HL-60 (cell line): Measurements from ENCODE around the gene BCL2L15.
A peak's percentile ranks its signal among the peaks of the same experiment; 100 is the strongest.

Experiments
- DNase-seq, 2 experiments: peaks; one replicate each; pipeline ENCODE4 v3.0.0-alpha.2; 2010 to 2020; ENCODE audit warnings: low read depth in 1 of 2, low spot score in 1 of 2
- H3K27ac ChIP-seq: fragments of 250-450 bp; sonication (Bioruptor Pico); replicated peaks from 2 replicates; pipeline ENCODE4 v1.5.1; 2020; ENCODE audit warnings: mild to moderate bottlenecking, moderate library complexity
- H3K27me3 ChIP-seq: fragments of 250-450 bp; sonication (Bioruptor Pico); 2 replicates; pipeline ENCODE4 v1.5.1; 2021; ENCODE audit warnings: mild to moderate bottlenecking, moderate library complexity; ENCODE audit not compliant: insufficient read depth, poor library complexity, severe bottlenecking
- H3K4me3 ChIP-seq: replicated peaks from 2 replicates; pipeline ENCODE4 v1.5.1; 2011; ENCODE audit warnings: mild to moderate bottlenecking, control low read depth, low read length; ENCODE audit not compliant: insufficient read depth
- GABPA ChIP-seq: IDR thresholded peaks from 2 replicates; pipeline ENCODE4 v1.6.1; 2012; ENCODE audit warnings: low read depth
- POLR2AphosphoS5 ChIP-seq: IDR thresholded peaks from 2 replicates; pipeline ENCODE4 v1.6.1; 2012; ENCODE audit warnings: low read depth
- SPI1 ChIP-seq: IDR thresholded peaks from 2 replicates; pipeline ENCODE4 v1.6.1; 2012; ENCODE audit warnings: low read depth, mild to moderate bottlenecking, borderline replicate concordance
- TF ChIP-seq, protein P1 (sequence below): IDR thresholded peaks from 2 replicates; pipeline ENCODE4 v1.6.1; 2012; ENCODE audit warnings: low read depth; ENCODE audit not compliant: insufficient replicate concordance
- TF ChIP-seq, protein P2 (sequence below): IDR thresholded peaks from one replicate; pipeline ENCODE4 v1.5.1; 2011; ENCODE audit warnings: low read length, control low read depth, inconsistent platforms; ENCODE audit not compliant: insufficient read depth

BCL2L15 gene

DNA sequence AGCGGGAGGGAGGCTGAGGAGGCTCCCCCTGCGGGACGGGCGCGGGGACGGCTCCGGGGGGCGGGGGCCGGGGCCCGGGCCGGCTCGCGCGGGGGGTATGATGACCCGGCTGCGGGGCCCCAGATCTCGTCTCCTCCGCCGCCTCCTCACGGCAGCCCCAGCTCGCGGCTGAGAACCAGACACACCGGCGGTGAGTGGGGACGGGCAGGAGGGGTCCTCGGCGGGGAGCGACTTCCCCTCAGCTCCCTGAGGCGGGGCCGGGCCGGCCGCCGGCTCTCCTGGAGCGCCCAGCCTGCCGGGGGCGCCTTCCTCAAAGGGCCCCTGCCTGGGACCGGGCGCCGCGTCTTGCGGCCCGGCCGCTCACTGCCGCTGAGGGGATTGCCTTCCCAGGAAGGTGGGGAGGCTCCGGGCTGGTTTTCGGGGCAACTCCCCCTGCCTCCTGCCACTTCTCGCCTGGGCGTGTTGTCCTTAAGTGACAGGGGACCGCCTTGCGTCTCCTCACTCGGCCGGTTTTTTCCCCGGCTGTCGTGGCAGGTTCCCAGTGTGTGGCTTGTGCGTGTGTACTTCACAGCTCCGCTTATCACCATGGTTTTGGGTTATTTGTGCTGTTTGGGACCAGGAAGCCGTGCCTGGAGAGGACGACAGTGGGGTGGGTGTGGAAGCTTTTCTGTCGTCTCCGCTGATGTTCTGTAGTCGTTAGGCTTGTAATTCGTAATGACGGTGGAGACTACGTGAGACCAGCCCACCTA lies 42.5 kb upstream of the BCL2L15 start:
- peak in 1 of 2 experiments; percentile 43 for DNase-seq

DNA sequence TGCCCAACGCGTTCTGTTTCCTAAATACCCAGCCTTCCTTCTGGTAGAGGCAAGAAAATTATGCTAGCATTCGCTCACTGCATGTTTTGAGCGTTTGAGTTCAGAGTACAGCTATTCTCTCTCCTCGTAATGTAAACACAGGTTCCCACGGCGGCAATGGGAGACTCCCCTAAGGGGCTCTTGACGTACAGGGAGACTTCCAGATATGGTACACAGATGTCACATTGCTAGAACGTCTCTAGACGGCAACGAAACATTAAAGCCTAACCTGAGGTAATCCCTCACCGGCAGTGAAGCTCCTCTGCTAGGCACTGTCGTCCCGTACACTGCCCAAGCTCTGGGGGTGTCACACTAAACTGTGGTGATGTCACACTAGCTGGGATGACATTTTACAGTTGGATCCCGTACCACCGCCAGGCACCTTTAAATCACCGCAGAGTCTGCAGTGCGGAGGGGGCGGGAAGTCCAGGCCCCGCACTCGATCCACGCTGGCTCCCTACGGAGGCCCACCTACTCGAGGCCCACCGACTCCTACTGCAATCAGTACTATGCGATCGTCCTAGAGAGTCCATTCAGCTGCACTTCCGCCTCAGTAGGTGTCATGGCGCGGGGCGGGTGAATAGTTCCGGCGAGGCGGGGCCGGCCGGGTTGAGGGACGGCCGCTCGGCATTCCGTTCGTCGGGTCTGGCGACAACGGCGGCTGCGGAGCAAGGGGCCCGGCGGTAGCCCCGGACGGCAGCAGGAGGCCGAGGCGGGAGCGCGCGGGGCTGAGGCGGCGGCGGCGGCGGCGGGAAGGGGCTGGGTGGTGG lies 41.8 kb upstream of the BCL2L15 start, which contains the start of gene HIPK1:
HIPK1 (plus strand) TSS at position 384 of the 809 bp plus-strand sequence.
- peak within 1 kb of the TSS; percentile 77 for H3K4me3 ChIP-seq
- peak; percentile 66 to 92 for DNase-seq
- TF ChIP-seq, protein P1, sequence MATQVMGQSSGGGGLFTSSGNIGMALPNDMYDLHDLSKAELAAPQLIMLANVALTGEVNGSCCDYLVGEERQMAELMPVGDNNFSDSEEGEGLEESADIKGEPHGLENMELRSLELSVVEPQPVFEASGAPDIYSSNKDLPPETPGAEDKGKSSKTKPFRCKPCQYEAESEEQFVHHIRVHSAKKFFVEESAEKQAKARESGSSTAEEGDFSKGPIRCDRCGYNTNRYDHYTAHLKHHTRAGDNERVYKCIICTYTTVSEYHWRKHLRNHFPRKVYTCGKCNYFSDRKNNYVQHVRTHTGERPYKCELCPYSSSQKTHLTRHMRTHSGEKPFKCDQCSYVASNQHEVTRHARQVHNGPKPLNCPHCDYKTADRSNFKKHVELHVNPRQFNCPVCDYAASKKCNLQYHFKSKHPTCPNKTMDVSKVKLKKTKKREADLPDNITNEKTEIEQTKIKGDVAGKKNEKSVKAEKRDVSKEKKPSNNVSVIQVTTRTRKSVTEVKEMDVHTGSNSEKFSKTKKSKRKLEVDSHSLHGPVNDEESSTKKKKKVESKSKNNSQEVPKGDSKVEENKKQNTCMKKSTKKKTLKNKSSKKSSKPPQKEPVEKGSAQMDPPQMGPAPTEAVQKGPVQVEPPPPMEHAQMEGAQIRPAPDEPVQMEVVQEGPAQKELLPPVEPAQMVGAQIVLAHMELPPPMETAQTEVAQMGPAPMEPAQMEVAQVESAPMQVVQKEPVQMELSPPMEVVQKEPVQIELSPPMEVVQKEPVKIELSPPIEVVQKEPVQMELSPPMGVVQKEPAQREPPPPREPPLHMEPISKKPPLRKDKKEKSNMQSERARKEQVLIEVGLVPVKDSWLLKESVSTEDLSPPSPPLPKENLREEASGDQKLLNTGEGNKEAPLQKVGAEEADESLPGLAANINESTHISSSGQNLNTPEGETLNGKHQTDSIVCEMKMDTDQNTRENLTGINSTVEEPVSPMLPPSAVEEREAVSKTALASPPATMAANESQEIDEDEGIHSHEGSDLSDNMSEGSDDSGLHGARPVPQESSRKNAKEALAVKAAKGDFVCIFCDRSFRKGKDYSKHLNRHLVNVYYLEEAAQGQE: peak; percentile 23
- TF ChIP-seq POLR2AphosphoS5: peak; percentile 83
- peak; percentile 66 for TF ChIP-seq GABPA
- peak; percentile 69; the same call in 1 of the 2 replicates for TF ChIP-seq SPI1
- TF ChIP-seq, protein P2, sequence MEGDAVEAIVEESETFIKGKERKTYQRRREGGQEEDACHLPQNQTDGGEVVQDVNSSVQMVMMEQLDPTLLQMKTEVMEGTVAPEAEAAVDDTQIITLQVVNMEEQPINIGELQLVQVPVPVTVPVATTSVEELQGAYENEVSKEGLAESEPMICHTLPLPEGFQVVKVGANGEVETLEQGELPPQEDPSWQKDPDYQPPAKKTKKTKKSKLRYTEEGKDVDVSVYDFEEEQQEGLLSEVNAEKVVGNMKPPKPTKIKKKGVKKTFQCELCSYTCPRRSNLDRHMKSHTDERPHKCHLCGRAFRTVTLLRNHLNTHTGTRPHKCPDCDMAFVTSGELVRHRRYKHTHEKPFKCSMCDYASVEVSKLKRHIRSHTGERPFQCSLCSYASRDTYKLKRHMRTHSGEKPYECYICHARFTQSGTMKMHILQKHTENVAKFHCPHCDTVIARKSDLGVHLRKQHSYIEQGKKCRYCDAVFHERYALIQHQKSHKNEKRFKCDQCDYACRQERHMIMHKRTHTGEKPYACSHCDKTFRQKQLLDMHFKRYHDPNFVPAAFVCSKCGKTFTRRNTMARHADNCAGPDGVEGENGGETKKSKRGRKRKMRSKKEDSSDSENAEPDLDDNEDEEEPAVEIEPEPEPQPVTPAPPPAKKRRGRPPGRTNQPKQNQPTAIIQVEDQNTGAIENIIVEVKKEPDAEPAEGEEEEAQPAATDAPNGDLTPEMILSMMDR: no peak

More for the DNA sequence above, 42.5 kb upstream of the BCL2L15 start:
- TF ChIP-seq, protein P1: no peak
- TF ChIP-seq, protein P2: no peak
- TF ChIP-seq SPI1 (no peak; the same call in 1 of the 2 replicates), GABPA (no peak), POLR2AphosphoS5 (peak; percentile 73; the same call in 1 of the 2 replicates)
- Histone ChIP-seq H3K27ac (peak overlapping the region; percentile 99), H3K27me3 (no peaks in the 10 kb centered on the region), H3K4me3 (peak overlapping the region; percentile 77)

DNA sequence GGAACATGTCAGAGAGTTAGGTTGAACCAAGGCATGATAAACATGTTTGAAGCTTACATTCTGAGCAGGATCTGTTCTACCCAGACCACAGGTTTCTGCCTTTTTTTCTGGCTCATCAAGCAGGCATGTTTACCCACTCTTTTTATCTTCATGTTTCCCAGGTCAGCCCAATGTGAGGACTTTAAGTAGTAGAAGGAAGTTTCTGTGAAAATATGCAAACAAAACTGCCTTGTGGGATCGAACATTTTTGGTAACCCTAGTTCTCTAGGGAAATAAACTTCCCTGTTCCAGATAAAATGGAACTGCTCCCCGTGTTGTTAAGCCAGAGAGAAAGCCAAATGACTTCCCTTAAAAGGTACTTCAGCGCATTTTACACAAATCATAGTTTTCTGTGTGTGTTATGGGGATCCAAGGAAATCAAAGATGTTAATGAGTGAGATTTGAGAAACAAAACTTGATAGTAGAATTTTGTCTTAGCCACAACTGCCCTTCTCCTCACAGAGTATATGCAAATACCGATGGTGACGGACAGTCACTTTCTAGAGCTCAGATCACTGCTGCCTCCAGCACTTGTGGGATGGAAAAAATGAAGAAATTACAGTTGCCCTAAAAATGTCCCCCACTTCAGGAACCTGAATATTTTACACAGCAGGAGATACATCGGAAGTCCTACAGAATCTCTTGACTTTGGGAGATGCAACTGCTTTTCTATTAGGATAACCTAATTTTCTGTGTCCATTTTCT lies 41.0 kb upstream of the BCL2L15 start:
- no peak for DNase-seq
- peak overlapping the region; percentile 99 for H3K27ac ChIP-seq
- H3K27me3 ChIP-seq: no peaks in the 10 kb centered on the region
- TF ChIP-seq POLR2AphosphoS5 (no peak), GABPA (no peak), SPI1 (peak; percentile 46; the same call in 1 of the 2 replicates)
- TF ChIP-seq, protein P1: no peak
- TF ChIP-seq, protein P2: no peak
- peak overlapping the region; percentile 77 for H3K4me3 ChIP-seq

More for the DNA sequence above, 41.8 kb upstream of the BCL2L15 start, which contains the start of gene HIPK1:
- Histone ChIP-seq H3K27ac (peak within 1 kb of the TSS; percentile 99), H3K27me3 (no peaks in the 10 kb centered on the region)
